Spleen (tissue), 7 donors: ENCODE measurements around the gene DCX.

Experiments used
- POLR2A ChIP-seq, 3 donors: fragments of 450-650 bp; IDR thresholded peaks; one replicate each; pipeline ENCODE4 v1.5.1; 2017; ENCODE audit warnings: antibody characterized with exemption in 3 of 3, mild to moderate bottlenecking in 1 of 3
- POLR2AphosphoS5 ChIP-seq, 3 donors: sonication (generic); formaldehyde crosslinking; IDR thresholded peaks; one replicate each; pipeline ENCODE4 v1.5.1; 2017; ENCODE audit warnings: antibody characterized with exemption in 3 of 3
- TF ChIP-seq, protein P1 (sequence below), 11 experiments: fragments of 200-600 bp in 7 of 11; fragments of 450-650 bp in 4 of 11; sonication (generic) in 4 of 11; IDR thresholded peaks in 8 of 11; conservative IDR thresholded peaks in 3 of 11; 1 replicate in 7 of 11; 2 replicates in 4 of 11; pipeline versions ENCODE4 v1.4.0 to v1.8.0; 2016 to 2021; ENCODE audit warnings: antibody characterized with exemption in 11 of 11, inconsistent platforms in 4 of 11, mild to moderate bottlenecking in 1 of 11
- donor health status: DM: no; HTN: no; CAD: no; lungs with moderate emphysema.
- donor health status: DM: no; HTN: no; CAD: no.
- donor health status: DM: no; HTN: no; CAD: no.

DNA sequence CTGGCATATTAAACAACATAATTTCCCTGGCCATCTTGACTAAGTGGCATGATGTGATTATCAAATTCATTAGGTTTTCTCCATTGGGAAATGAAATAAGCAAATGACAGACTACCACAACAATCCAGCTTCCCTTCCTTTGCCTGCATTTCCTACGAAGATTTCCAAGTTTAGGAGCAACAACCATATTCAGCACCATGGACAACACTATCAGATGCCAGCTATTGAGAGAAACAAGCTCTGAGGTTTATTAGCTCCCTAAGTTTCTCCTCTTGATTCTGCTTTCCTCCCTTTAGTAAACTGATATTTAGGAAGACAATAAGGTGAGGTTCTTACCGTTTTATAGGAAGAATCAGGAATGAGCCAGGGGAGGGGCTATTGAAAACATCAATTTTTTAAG is 36.2 kb downstream of the DCX start:
- TF ChIP-seq POLR2AphosphoS5 (IDR thresholded peaks at IDR 0.05), result no peak
- no peak for TF ChIP-seq POLR2A (IDR thresholded peaks at IDR 0.05)
- TF ChIP-seq, protein P1, sequence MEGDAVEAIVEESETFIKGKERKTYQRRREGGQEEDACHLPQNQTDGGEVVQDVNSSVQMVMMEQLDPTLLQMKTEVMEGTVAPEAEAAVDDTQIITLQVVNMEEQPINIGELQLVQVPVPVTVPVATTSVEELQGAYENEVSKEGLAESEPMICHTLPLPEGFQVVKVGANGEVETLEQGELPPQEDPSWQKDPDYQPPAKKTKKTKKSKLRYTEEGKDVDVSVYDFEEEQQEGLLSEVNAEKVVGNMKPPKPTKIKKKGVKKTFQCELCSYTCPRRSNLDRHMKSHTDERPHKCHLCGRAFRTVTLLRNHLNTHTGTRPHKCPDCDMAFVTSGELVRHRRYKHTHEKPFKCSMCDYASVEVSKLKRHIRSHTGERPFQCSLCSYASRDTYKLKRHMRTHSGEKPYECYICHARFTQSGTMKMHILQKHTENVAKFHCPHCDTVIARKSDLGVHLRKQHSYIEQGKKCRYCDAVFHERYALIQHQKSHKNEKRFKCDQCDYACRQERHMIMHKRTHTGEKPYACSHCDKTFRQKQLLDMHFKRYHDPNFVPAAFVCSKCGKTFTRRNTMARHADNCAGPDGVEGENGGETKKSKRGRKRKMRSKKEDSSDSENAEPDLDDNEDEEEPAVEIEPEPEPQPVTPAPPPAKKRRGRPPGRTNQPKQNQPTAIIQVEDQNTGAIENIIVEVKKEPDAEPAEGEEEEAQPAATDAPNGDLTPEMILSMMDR (IDR thresholded peaks at IDR 0.05 in 8 of 11, conservative IDR thresholded peaks at IDR 0.05 in 3 of 11), result no peak
